Sigmoid colon (tissue), 4 donors: Measurements from ENCODE around the gene ATXN1.

Experiments
- CTCF ChIP-seq, 4 experiments: fragments of 450-650 bp in 3 of 4; fragments of 200-600 bp in 1 of 4; IDR thresholded peaks; one replicate each; pipeline ENCODE4 v1.5.1; 2016 to 2019; ENCODE audit warnings: antibody characterized with exemption in 4 of 4, mild to moderate bottlenecking in 3 of 4, moderate library complexity in 2 of 4
- EP300 ChIP-seq, 4 donors: sonication (generic); formaldehyde crosslinking; IDR thresholded peaks; one replicate each; pipeline ENCODE4 v1.6.1; 2017; ENCODE audit warnings: antibody characterized with exemption in 4 of 4
- POLR2AphosphoS5 ChIP-seq, 4 donors: sonication (generic); formaldehyde crosslinking; IDR thresholded peaks; one replicate each; pipeline ENCODE4 v1.6.1; 2017; ENCODE audit warnings: antibody characterized with exemption in 4 of 4

- peak in 1 of 4 experiments; percentile 23 for TF ChIP-seq CTCF (IDR thresholded peaks at IDR 0.05)
- TF ChIP-seq POLR2AphosphoS5 (IDR thresholded peaks at IDR 0.05): peak; percentile 54 to 83 (median 74)
- peak in 1 of 4 donors; percentile 6 for TF ChIP-seq EP300 (IDR thresholded peaks at IDR 0.05)
Observed at GRCh38 chr6:16761471-16762267, 409 bp upstream of the ATXN1 start.
